HFF-Myc (cell line): ENCODE measurements around the gene LHX3.

Experiments
- DNase-seq: peaks from one replicate; pipeline ENCODE4 v3.0.0-alpha.2; 2011; ENCODE audit warnings: low read depth; ENCODE audit errors: extremely low read depth
- H3K4me3 ChIP-seq: replicated peaks from 2 replicates; pipeline ENCODE4 v1.5.1; 2011; ENCODE audit warnings: low read depth, mild to moderate bottlenecking, control low read depth, low read length
- CTCF ChIP-seq: IDR thresholded peaks from 2 replicates; pipeline ENCODE4 v1.5.1; 2012; ENCODE audit warnings: mild to moderate bottlenecking, low read depth, low read length, control low read depth; ENCODE audit errors: missing control alignments

Gene LHX3

DNA sequence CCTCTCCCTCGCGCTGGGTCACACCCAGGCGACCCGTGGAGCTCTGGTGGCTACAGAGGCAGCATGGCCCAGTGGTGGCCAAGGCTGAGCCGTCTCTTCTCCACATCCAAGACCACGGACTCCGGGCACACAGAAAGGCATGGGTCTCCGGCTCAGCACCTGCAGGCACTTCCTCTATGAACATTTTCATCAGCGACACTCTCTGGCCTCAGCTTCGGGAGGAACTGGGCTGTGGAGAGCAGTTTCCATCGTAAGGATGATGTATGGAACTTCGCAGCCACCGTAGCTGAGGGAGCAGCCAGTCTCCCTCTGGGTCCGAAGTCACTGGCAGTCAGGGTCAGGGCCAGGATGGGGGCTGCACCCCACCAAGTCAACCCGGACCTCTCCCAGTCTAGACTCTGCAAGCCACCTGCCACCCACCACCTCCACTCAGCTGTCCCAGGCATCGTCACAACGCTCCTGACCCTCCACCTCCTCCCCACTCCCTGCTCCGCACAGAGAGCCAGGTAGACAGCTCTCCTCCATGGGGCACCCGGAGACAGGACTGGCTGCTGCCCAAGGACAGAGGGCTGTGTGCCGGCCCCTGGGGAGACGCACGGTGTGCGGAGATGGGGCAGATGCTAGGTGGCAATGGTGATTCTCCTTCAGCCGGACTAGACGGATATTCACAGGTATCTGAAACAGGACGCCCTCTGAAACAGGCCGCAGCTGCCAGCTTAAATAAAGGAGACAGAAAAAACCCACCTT is 31.0 kb upstream of the LHX3 start:
- DNase-seq: no peak
- no peak overlapping the region for H3K4me3 ChIP-seq
- TF ChIP-seq CTCF: no peak

DNA sequence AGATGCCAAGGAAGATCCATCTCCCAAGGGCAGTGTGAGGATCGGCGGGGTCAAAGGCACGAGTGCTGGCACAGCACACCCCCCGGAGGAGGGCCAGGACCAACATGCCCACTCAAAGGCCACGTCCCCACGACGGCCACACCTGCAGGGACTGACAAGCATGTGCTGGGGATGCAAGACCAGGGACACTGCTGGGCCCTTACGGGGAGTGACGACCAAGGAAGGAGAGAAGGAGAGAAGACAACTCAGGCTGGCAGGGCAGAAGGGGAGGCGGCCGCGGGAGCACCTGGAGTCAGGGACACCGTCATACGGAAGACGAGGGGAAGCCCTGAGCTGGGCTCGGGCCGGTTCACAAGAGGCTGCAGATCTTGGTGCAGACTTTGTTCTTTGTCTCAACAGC is 30.2 kb upstream of the LHX3 start:
- no peak for TF ChIP-seq CTCF
- DNase-seq: no peak
- H3K4me3 ChIP-seq: no peak overlapping the region

DNA sequence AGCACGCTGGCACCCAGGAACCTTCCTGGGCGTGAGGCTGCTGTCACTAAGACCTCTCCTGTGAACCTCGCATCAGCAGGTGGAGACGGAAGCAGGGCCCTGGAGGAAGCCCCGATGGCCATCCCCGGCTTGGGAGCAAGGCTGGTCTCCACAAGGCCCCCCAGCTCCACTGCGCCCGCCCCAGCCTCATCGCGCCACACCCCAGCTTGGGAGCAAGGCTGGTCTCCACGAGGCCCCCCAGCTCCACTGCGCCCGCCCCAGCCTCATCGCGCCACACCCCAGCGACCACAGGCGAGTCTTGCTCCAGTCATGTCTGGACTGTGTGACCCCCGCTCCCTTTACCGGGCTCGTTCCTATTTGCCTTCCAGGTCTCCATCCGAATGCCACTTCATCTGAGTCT is 29.7 kb upstream of the LHX3 start:
- TF ChIP-seq CTCF: no peak
- H3K4me3 ChIP-seq: no peak overlapping the region

GRCh38 chr9:136233868-136234267 is 28.9 kb upstream of the LHX3 start:
- no peak for TF ChIP-seq CTCF
- H3K4me3 ChIP-seq: no peak overlapping the region
- no peak for DNase-seq

More for the DNA sequence above, 29.7 kb upstream of the LHX3 start:
- no peak for DNase-seq

DNA sequence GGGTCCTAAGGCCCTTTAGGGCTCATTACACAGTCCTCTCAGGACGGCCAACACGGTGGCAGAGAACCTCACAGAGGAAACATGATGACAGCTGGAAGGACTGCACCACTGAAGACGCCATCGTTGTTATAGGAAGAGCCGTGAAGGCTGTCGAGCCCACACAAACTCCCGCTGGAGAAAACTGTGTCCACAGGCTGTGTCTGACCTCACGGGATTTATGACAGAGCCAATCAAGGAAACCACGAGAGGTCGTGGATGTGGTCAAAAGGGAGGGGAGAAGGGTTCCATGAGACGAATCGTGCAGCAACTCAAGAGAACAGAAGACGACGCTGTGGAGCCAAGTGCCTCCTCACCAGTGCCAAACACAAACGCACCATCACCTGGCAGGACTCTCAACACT is 28.5 kb upstream of the LHX3 start:
- no peak for DNase-seq
- no peak for TF ChIP-seq CTCF

DNA sequence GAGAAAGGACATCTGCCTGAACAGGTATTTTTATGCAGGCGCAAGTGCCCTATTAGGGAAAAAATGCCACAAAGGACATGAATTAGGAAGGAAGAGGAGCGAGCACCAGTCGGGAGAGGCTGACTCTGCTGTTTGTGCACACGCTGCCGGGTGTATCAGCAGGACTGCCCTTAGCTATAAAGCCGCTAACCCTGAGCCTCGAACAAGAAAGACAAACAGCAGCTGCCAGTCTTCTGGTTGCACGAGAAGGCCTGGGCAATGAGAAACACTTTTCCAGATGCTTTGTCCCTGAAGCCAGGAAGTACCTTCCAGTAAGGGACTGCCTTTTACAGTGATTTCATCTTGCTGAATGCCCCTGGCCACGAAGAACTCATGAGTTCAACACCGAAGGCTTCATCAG is 28.0 kb upstream of the LHX3 start:
- TF ChIP-seq CTCF: no peak
- no peak overlapping the region for H3K4me3 ChIP-seq
- no peak for DNase-seq

More for the DNA sequence above, 28.5 kb upstream of the LHX3 start:
- H3K4me3 ChIP-seq: no peak overlapping the region
